B cell (primary cell): ENCODE data around the gene KRR1. TPM values are rescaled to one million over a fixed set of nuclear protein-coding genes. Genes with fewer than 3 reads are reported as not detected.
A peak's percentile ranks its signal among the peaks of the same experiment; 100 is the strongest.

ENCODE experiments used
- ATAC-seq: fragments of 200-7000 bp; cut with Tn5 transposase; one replicate; pipeline ENCODE4 v1.10.0; 2021; ENCODE audit warnings: low read depth, mild to moderate bottlenecking, moderate number of reproducible peaks, moderate library complexity
- CTCF ChIA-PET: fragments of 350-600 bp; sonication (Branson Sonifier 250); formaldehyde crosslinking; loops from one replicate; lab custom pipeline; 2021; ENCODE audit warnings: antibody characterized with exemption, inconsistent platforms; lab: Charles Lee
- POLR2A ChIA-PET: fragments of 350-600 bp; sonication (Branson Sonifier 250); formaldehyde crosslinking; loops from one replicate; lab custom pipeline; 2021; ENCODE audit warnings: antibody characterized with exemption; lab: Charles Lee
- DNase-seq: peaks from one replicate; pipeline ENCODE4 v3.0.0; 2013
- H2AFZ ChIP-seq: 2 replicates; pipeline ENCODE4 v1.6.1; 2012; ENCODE audit warnings: mild to moderate bottlenecking, low read depth, low read length; ENCODE audit not compliant: insufficient read depth, poor library complexity, severe bottlenecking
- H3K27ac ChIP-seq, 2 donors: 1 replicate in 1 of 2; 2 replicates in 1 of 2; pipeline ENCODE4 v1.5.1; 2012 to 2013; ENCODE audit warnings: low read length in 2 of 2, mild to moderate bottlenecking in 2 of 2, moderate library complexity in 1 of 2
- H3K27me3 ChIP-seq, 4 experiments: fragments of 200-600 bp in 1 of 4; sonication (generic) in 1 of 4; replicated peaks in 1 of 4; 1 replicate in 2 of 4; 2 replicates in 2 of 4; pipeline versions ENCODE4 v1.6.1 to v1.7.0; 2013 to 2016; ENCODE audit warnings: low read length in 3 of 4, mild to moderate bottlenecking in 2 of 4, mixed read lengths in 1 of 4, moderate library complexity in 1 of 4; ENCODE audit not compliant: insufficient read depth in 4 of 4, control insufficient read depth in 3 of 4; ENCODE audit errors: control extremely low read depth in 1 of 4
- H3K36me3 ChIP-seq, 2 experiments: replicated peaks in 1 of 2; 1 replicate in 1 of 2; 2 replicates in 1 of 2; pipeline versions ENCODE4 v1.6.1 to v1.7.1; 2013; ENCODE audit warnings: low read length in 1 of 2; ENCODE audit not compliant: insufficient read depth in 2 of 2, control insufficient read depth in 1 of 2; ENCODE audit errors: control extremely low read depth in 1 of 2, extremely low read depth in 1 of 2
- H3K4me1 ChIP-seq, 2 donors: fragments of 200-600 bp in 1 of 2; sonication (generic) in 1 of 2; 1 replicate in 1 of 2; 2 replicates in 1 of 2; pipeline versions ENCODE4 v1.5.1 to v1.6.1; 2013 to 2017; ENCODE audit warnings: low read length in 2 of 2; ENCODE audit not compliant: control insufficient read depth in 2 of 2, insufficient read depth in 2 of 2
- H3K4me2 ChIP-seq: replicated peaks from 2 replicates; pipeline ENCODE3; 2012; ENCODE audit warnings: mild to moderate bottlenecking, low read depth, low read length; ENCODE audit not compliant: poor library complexity, severe bottlenecking
- H3K4me3 ChIP-seq, 5 experiments: fragments of 200-600 bp in 1 of 5; sonication (generic) in 1 of 5; 1 replicate in 3 of 5; 2 replicates in 2 of 5; pipeline versions ENCODE4 v1.5.1 to v1.7.0; 2011 to 2016; ENCODE audit warnings: low read length in 4 of 5, mild to moderate bottlenecking in 4 of 5, low read depth in 2 of 5, control low read depth in 1 of 5, moderate library complexity in 1 of 5; ENCODE audit not compliant: insufficient read depth in 1 of 5; ENCODE audit errors: control extremely low read depth in 1 of 5, extremely low read depth in 1 of 5
- H3K79me2 ChIP-seq: fragments of 200-600 bp; sonication (generic); one replicate; pipeline ENCODE4 v1.6.0; 2016; ENCODE audit warnings: low read length; ENCODE audit not compliant: control insufficient read depth, insufficient read depth
- H3K9ac ChIP-seq: fragments of 200-600 bp; sonication (generic); 2 replicates; pipeline ENCODE4 v1.6.1; 2017; ENCODE audit warnings: mild to moderate bottlenecking, low read length, moderate library complexity
- H3K9me3 ChIP-seq, 3 donors: one replicate each; pipeline versions ENCODE4 v1.6.1 to v1.7.1; 2013; ENCODE audit warnings: low read length in 2 of 3; ENCODE audit not compliant: control insufficient read depth in 2 of 3, insufficient read depth in 1 of 3; ENCODE audit errors: control extremely low read depth in 1 of 3
- H4K20me1 ChIP-seq: 2 replicates; pipeline ENCODE4 v1.6.0; 2012; ENCODE audit warnings: mild to moderate bottlenecking, low read length; ENCODE audit not compliant: insufficient read depth, control insufficient read depth, poor library complexity, severe bottlenecking
- H3K27ac Mint-ChIP-seq: one replicate; pipeline ENCODE4 v1.8.0; 2021; ENCODE audit warnings: mixed read lengths
- H3K27me3 Mint-ChIP-seq: one replicate; pipeline ENCODE4 v1.8.0; 2021; ENCODE audit warnings: mixed read lengths
- H3K4me1 Mint-ChIP-seq: one replicate; pipeline ENCODE4 v1.8.0; 2021; ENCODE audit warnings: mixed read lengths
- H3K4me3 Mint-ChIP-seq: one replicate; pipeline ENCODE4 v1.8.0; 2021; ENCODE audit warnings: mixed read lengths
- H3K9me3 Mint-ChIP-seq: one replicate; pipeline ENCODE4 v1.8.0; 2022; ENCODE audit warnings: mixed read lengths; ENCODE audit not compliant: insufficient read depth
- CTCF ChIP-seq: fragments of 200-600 bp; IDR thresholded peaks from one replicate; pipeline ENCODE4 v1.8.0; 2022; ENCODE audit warnings: antibody characterized with exemption, mild to moderate bottlenecking
- EZH2 ChIP-seq: IDR thresholded peaks from 2 replicates; pipeline ENCODE4 v1.6.1; 2012; ENCODE audit warnings: borderline replicate concordance, low read depth, mild to moderate bottlenecking, moderate library complexity, low read length; ENCODE audit not compliant: insufficient read depth, poor library complexity, severe bottlenecking
- WGBS: methylation state at CpG from one replicate; pipeline ENCODE4 v1.1.5; 2013; ENCODE audit warnings: missing lambda C conversion rate; ENCODE audit not compliant: insufficient coverage; 5-methylcytosine and 5-hydroxymethylcytosine counted together
- intact Hi-C: fragments of 100-400 bp; cut with micrococcal nuclease; formaldehyde crosslinking; loops from one replicate; pipeline ENCODE4 v1.10.0; 2022
- polyA plus RNA-seq: library from polyadenylated mRNA; depleted of rRNA; stranded (reverse); fragments of >200 nt; gene quantifications from 2 replicates; pipeline ENCODE4 v1.2.3, GENCODE V29; 2012
- total RNA-seq, 2 donors: library from RNA; stranded (reverse); fragments of 120-200 nt in 1 of 2; gene quantifications; 1 replicate in 1 of 2; 2 replicates in 1 of 2; pipeline versions ENCODE4 v1.2.3 to v1.2.4, GENCODE V29; 2013 to 2022

KRR1 gene
- total and polyA plus RNA-seq, 2 donors (not counting 1 experiment from before 2014, with no cell fraction given): 16.3 to 87.7 TPM

- Mint-ChIP-seq H3K27me3 (no peaks in the 10 kb centered on the region), H3K4me1 (peaks cover 41% of the 10 kb centered on the region), H3K4me3 (peak overlapping the region; percentile 72), H3K9me3 (no peaks in the 10 kb centered on the region), H3K27ac (peak overlapping the region; percentile 94)
- H3K27me3 ChIP-seq: no peaks in the 10 kb centered on the region
- H3K36me3 ChIP-seq: no peaks in the 10 kb centered on the region
- no peaks in the 10 kb centered on the region for H4K20me1 ChIP-seq
- peak overlapping the region; percentile 75 for H3K4me2 ChIP-seq
- intact Hi-C loops: loop anchor here (1.0 kb wide), 2 partner anchors 8 to 876 kb away; partner anchors contain the start of genes BBS10 and GLIPR1
- H3K9me3 ChIP-seq: no peaks in the 10 kb centered on the region
- H3K27ac ChIP-seq: peak overlapping the region; percentile 68 to 76
- WGBS: 57% methylated on average over 1 of the region's 6 CpGs
- DNase-seq (peak; percentile 78), ATAC-seq (peak; percentile 87)
- TF ChIP-seq CTCF (no peak), EZH2 (no peak)
- no peaks in the 10 kb centered on the region for H3K79me2 ChIP-seq
- H2AFZ ChIP-seq: peak overlapping the region; percentile 58
- H3K4me3 ChIP-seq: peak overlapping the region in 3 of 5 experiments; percentile 5 to 49 (median 16)
- peak overlapping the region; percentile 38 for H3K9ac ChIP-seq
- CTCF ChIA-PET: interaction anchor here (0.8 to 4.2 kb wide), 8 partner anchors 8 to 35 kb away, joined by 3 to 38 read pairs (median 4); partner anchors contain the start of gene GLIPR1
- peaks cover 20 to 22% of the 10 kb centered on the region in 2 donors for H3K4me1 ChIP-seq
- POLR2A ChIA-PET: interaction anchor here (1.2 kb wide), 1 partner anchor 8 kb away, joined by 7 read pairs; the partner anchor contains the start of gene GLIPR1
Observed at GRCh38 chr12:75471902-75472890, 39.2 kb downstream of the KRR1 start.
